ENCODE data around the gene ALMS1.
A peak's percentile ranks its signal among the peaks of the same experiment; 100 is the strongest.
"Not testable (repeated sequence)": the region's sequence is repeated elsewhere in the genome, so short reads cannot be mapped to it uniquely, and the experiment has no call there.

ALMS1 gene, protein sequence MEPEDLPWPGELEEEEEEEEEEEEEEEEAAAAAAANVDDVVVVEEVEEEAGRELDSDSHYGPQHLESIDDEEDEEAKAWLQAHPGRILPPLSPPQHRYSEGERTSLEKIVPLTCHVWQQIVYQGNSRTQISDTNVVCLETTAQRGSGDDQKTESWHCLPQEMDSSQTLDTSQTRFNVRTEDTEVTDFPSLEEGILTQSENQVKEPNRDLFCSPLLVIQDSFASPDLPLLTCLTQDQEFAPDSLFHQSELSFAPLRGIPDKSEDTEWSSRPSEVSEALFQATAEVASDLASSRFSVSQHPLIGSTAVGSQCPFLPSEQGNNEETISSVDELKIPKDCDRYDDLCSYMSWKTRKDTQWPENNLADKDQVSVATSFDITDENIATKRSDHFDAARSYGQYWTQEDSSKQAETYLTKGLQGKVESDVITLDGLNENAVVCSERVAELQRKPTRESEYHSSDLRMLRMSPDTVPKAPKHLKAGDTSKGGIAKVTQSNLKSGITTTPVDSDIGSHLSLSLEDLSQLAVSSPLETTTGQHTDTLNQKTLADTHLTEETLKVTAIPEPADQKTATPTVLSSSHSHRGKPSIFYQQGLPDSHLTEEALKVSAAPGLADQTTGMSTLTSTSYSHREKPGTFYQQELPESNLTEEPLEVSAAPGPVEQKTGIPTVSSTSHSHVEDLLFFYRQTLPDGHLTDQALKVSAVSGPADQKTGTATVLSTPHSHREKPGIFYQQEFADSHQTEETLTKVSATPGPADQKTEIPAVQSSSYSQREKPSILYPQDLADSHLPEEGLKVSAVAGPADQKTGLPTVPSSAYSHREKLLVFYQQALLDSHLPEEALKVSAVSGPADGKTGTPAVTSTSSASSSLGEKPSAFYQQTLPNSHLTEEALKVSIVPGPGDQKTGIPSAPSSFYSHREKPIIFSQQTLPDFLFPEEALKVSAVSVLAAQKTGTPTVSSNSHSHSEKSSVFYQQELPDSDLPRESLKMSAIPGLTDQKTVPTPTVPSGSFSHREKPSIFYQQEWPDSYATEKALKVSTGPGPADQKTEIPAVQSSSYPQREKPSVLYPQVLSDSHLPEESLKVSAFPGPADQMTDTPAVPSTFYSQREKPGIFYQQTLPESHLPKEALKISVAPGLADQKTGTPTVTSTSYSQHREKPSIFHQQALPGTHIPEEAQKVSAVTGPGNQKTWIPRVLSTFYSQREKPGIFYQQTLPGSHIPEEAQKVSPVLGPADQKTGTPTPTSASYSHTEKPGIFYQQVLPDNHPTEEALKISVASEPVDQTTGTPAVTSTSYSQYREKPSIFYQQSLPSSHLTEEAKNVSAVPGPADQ (N-terminal part only)

DNA sequence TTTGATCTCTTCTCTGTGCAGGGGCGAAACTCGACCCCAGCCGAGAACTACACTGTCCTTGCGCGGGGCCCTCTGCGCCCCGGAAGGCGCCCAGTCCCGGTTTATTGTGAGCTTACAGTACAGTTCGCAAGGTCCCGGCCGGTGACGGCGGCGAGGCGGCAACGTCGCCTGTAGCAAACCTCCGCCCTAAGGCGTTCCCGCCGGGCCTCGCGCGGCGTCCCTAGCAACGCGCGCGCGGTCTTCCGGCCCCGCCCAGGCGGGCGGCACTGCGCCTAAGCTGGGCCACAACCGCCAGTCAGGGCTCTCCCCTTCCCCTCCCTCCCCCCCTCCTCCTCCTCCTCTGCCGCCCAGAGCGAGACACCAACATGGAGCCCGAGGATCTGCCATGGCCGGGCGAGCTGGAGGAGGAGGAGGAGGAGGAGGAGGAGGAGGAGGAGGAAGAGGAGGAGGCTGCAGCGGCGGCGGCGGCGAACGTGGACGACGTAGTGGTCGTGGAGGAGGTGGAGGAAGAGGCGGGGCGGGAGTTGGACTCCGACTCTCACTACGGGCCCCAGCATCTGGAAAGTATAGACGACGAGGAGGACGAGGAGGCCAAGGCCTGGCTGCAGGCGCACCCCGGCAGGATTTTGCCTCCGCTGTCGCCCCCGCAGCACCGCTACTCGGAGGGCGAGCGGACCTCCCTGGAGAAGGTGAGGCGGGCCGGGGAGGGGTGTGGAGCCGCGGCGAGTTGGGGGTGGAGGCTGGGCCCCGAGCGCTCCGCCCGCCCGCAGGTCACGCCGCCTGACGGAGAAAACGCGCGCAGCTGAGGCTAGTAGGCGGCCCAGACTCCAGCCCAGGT is at the start of gene ALMS1:
ALMS1 (plus strand) TSS at position 333 of the 838 bp plus-strand sequence; CDS start at position 366, 33 bp downstream.
- DNase-seq: peak; percentile 86

DNA sequence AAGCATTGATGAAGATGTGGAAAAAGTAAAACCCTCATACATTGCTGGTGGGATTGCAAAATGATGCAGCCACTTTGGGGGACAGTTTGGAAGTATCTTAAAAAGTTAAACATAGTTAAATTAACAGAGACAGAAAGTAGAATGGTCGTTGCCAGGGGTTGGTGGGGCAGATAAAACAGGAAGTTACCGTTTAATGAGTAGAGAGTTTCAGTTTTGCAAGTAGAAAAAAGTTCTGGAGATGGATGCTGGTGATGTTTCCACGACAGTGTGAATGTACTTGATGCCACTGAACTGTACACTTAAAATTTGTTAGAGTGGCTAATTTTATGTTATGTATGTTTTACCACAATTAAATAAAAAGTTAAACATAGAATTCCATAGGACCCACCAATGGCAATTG is 47.8 kb upstream of the ALMS1 start:
- DNase-seq: no peak

DNA sequence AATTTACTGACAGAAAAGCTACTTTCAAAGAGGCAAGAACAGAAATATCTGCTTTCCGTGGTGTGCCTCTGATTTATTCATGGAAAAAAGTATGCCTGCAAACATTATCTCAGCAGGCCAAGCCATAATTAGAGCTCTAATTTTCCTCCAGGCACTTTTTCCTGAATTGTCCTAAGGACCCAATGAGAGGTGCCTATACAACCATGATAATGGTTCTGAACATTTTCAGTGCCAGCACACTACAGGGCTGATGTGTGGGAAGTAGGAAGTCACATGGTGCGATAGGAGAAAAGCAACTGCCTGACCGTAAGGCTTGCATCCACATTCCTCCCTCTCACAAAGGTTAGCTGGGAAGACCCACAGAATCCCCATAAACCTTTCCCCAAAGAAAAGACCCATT is 46.4 kb upstream of the ALMS1 start:
- DNase-seq: no peak

DNA sequence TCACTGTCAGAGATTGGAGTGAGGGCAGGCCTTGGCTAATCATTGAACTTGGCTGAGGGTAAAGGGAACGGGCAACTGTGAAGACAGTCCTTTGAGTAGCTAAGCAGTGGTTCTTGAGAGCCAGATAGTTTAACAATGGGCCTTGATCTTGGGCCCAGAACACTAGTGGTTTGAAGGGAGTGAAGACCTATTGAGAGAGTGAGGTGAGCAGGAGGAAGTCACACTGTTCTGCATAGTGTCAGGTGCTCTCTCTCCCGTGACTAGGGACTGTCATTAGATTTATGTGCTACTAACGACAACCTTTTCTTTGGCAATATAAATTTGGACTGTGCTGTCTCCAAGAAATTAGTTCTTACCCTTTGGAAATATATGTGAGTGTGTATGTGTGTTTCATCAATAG is 44.6 kb upstream of the ALMS1 start:
- no peak for DNase-seq

DNA sequence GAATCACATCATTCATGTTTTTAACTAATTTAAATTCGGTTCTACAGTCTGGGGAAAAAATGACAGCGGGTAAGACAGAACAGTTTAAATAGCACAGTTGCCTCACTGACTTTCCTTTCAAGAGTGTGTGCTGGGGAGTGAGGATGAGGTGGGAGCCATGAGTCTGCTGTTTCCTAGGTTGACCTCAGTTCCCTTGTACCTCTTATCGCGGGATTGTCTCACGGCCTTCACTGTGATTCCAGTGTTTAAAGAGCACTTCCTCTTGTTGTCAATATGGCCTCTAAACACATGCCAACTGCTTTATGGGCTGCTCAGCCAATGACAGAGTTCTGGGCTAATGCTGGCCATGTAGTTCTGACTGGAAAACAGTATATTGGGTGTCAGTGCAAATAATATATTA is 41.6 kb upstream of the ALMS1 start:
- no peak for DNase-seq

DNA sequence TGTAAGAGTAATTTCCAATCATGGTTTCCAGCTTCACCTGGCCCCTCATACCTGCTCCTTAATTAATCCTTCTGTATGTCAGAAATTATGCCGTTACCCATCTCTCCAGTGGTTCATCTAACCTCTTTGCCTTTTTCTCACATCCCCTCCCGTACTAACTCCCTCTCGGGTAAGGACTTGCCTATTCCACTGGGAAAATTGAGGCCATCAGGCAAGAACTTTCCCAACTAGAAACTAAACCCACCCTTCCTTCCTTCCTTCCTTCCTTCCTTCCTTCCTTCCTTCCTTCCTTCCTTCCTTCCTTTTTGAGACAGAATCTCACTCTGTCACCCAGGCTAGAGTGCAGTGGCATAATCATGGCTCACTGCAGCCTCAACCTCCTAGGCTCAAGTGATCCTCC is 40.9 kb upstream of the ALMS1 start:
- DNase-seq: not testable (repeated sequence)

DNA sequence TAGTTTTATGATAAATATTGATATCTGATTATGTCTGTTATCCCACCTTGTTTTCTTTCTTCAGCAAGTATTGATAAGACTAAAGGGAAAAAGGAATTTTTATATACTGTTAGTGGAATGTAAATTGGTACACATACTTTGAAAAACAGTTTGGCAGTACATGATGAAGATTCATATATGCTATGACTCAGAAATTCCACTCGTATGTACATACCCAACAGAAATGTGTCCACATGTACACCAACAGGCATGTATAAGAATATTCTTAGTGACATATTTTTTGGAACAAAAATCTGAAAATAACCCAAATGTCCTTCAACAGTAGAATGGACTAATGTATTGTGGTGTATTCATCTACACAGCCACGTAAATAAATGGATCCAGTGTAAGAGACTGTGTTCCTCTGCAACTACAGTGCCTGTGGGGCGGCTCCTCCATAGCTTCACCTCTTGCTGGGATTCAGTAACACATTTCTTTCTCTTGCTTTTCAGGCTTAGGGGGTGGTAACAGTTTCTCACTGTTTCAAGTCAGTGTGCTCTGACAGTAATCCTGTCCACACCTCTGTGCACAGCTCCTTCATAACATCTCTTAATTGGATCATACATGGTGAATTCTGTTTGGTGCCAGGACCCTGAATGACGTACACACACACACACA is 35.5 kb upstream of the ALMS1 start:
- no peak for DNase-seq

DNA sequence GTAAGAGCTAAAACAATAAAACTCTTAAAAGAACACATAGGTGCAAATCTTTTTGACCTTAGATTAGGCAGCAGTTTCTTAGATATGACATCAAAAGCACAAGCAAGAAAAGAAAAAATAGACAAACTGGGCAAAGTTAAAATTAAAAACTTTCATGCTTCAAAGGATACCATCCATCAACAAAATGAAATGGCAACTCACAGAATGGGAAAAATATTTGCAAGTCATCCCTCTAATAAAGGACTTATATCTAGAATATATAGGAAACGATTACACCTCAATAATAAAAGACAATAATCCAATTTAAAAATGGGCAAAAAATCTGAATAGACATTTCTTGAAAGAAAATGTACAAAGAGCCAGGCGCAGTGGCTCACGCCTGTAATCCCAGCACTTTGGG is 29.5 kb upstream of the ALMS1 start:
- DNase-seq: no peak

DNA sequence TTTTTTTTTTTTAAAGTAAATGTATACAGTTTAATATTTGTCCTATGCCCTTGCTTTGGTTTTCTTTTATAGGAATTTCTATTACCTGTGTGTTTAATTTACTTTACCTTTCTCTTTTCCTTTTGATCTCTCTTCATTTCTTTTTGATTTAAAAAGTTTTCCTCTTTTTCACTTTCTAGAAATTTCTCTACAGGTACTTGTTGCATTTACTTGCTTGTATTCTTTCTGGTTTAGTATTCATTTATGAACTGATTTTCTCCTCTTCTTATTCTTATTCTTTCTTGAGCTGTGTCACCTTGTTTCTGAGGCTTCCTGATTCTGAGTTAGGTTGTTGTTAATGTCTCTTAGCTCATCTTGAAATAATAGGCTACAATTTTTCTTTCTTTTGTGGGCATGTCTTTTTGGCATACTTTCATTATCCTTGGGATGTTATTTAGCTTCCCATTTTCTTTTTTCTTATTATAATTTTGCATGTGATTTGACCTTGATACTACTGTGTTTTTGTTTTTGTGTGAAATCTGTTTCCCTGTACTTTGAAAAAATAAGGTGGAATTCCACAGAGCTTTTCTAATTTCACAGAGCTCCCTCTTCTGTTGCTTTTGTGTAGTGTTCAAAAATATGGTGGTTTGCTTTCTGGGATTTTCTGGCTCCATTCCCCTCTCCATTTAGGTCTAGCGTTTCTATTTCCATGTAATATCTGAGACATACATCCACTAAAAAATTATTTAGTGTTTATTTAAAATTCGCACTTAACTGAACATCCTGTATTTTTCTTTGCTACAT is 25.5 kb upstream of the ALMS1 start:
- DNase-seq: no peak

DNA sequence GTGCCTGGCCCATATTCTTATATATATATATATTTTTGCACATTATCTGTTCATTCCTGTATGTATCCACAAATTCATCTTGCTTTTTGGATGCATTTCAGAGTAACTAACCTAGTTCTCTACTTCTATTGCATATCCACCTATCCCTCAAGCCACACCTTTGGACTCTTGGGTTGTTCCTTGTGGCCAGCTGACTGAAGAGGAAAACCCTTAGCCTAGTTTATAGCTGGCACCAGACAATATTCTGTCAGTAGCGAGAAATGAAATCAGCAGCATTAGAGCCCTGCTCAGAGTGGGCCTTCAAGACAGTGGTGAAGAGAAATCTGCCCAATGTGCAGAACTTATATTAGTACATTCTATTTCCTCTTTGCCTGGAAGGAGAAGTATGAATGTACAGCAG is 19.6 kb upstream of the ALMS1 start:
- no peak for DNase-seq

DNA sequence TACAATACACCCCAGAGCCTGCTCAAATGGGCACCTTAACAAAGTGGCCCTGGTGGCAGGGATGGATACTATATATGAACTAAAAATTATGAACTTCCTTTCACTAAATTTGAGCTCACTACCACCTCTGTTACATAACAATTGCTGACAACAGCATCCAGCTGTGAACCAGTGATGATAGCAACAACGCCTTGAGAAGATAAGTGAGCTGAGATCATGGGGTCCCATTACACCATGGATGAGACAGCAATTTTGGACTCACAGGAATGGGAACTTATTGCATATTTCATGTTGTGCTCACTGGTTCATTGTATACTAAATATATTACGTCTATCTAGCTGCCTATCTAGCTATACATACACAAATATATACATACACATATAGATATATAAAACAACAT is 16.9 kb upstream of the ALMS1 start:
- no peak for DNase-seq

DNA sequence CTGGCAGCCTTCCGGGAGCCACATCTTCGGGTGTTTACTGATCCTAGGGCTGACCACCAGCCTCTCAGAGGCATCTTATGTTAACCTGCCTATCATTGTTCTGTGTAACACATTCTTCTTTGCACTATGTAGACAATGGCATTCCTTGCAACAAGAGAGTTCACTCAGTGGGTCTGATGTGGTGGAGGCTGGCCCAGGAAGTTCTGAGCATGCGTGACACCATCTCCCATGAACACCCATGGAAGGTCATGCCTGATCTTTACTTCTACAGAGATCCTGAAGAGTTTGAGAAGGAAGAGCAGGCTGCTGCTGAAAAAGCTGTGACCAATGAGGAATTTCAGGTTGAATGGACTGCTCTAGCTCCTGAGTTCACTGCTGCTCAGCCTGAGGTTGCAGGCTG is 15.3 kb upstream of the ALMS1 start:
- no peak for DNase-seq

DNA sequence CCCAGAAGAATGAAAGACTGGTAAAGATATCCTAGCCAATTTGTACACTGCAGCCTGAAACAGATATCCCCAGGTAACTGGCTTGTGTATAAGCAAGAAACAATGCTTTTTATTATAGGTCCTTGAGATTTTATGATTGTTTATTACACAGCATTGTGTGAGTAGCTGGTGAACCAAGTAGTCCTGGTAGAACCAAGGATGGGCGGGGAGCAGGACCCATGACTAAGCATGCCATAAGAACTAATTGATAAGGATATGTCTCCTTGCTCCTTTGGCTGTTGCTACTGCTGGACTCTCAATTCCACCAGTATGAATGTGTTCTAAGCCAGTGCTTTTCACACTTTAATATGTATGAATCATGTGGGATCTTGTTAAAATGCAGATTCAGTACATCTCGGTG is 12.3 kb upstream of the ALMS1 start:
- DNase-seq: no peak

DNA sequence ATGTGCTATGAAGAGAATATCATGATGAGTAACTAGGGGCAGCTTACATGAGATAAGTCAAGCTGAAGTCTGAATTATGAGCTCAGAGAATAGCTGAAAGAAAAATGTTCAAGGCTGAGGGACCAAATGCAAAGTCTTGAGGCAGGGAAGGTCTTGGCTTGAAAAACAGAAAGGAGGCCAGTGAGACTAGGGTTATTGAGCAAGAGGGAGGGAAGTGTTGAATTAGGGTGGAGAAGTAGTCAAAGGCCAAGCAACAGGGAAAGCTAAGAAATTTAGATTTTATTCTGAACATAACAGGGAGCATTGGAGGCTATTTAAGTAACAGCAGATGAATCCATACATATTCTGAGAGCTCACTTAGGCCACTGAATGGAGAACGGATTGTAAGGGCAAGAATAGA is 11.4 kb upstream of the ALMS1 start:
- DNase-seq: no peak

DNA sequence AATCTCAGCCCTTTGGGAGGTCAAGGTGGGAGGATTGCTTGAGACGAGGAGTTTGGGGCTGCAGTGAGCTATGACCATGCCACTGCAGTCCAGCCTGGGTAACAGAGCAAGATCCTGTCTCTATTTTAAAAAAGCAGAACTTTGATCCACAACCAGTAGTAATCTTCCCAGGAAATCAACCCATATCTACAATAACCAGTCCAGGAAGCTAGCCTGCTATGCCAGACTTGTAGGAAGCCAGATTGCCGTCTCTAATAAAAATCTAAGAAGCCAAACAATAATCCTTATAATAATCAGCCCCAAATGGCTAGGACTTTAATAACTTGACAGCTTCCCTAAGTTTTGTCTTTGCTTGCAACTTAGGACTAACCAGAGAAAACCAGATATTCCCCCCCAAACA is 9.0 kb upstream of the ALMS1 start:
- no peak for DNase-seq

DNA sequence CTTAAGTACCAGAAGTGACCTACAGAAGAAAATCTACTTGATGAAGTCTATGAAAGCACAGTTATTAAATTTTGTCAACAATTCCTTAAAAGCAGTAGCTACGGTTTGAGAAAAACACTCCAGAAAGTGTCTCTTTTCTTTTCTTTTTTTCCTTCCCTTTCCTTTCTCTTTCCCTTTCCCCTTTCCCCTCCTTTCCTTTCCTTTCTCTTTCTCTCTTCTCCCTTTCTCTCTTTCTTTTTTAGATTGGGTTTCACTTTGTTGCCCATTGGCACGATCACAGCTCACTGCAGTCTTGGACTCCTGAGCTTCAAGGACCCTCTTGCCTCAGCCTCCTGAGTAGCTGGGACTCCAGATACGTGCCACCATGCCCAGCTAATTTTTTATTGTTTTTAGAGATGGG is 2.6 kb upstream of the ALMS1 start:
- no peak for DNase-seq

DNA sequence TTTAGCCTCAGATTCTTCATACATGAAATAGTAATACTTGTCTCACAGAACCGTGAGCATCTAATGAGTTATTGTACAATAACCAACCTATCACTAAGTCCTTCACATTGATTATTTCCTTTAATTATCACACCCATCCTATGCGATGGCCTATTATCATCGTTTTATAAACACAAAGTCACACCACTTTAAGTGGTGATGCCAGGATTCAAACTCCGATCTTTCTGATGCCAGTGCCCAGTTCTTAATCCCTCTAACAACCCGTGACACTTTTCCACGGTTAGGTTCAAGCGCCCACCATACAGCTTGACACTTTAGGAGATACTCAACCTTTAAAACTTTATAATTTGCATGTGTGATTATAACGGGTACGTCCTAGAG is 523 bp upstream of the ALMS1 start:
- DNase-seq: no peak

DNA sequence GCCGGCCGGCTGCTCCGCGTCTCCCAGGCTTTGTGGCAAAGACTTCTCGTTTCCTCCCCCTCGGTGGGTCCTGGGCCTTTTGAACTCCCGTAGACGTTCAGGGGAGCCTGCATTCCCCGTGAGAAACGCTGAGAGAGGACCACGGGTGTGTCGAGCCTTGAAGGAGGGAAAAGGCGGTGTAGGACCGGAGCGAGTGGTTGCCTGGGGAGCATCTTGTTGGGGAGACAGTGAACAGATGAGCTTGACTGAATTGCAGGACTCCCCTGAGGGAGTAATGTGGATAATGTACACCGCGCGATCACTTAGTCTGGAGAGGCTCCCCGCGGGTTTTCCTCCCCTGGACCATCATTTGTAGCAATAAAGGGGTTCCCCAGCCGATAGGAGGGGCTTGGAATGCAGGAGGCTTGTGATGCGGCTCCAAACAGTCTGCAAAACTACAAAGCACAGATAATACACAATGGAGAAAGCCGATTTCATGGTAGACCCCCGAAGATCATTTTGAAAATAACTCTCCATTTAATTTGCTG is 769 bp downstream of the ALMS1 start:
- DNase-seq: no peak

DNA sequence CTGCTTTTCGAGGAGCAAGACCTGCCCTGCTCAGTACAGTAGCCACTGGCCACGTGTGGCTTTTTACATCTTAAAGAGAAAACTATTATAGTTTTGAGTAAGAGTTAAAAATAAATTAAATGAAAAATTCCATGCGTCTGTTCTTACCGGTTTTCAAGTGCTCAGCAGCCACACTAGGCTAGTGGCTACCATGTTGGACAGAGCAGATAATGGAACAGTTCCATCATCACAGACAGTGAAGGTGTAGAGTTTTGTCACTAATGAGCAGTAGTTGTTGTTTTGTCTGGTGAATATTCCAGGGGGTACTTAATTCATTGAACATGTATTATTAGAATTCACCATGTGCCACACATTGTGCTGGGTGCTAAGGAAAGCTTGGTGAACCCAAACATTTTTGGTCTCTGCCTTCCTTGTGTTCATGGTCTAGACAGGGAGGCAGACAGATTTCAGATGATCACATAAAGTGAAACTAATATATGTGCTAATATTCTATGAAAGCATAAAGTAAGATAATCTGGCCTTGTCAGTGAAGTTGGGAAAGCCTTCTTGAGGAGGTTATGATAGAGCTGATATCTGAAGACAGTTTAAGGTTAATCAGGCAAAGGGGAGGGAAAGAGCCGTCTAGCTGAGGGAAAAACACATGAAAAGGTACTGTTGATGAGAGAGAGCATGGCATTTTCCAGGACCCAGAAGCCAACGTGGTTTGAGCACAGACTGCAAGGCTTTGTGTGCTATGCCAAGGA is 1.4 kb downstream of the ALMS1 start:
- no peak for DNase-seq

All from stimulated activated CD4-positive, alpha-beta T cell treated with anti-CD3 and anti-CD28 coated beads, Interleukin-4, amount 100 ng/mL, for 24 hours (primary cell).